HG03280 (cell line): ENCODE data around the gene ZNF407.

Source experiments
- ATAC-seq: cut with Tn5 transposase; IDR thresholded peaks from one replicate; pipeline ENCODE4 v1.9.1; 2021; ENCODE audit warnings: mild to moderate bottlenecking, moderate library complexity; ENCODE audit not compliant: unreplicated experiment

Gene ZNF407

GRCh38 chr18:75063615-75064512 lies 466.2 kb downstream of the ZNF407 start:
- no peak for ATAC-seq

GRCh38 chr18:75064513-75064905 lies 466.8 kb downstream of the ZNF407 start:
- no peak for ATAC-seq

GRCh38 chr18:75065251-75066000 lies 467.8 kb downstream of the ZNF407 start:
- no peak for ATAC-seq

GRCh38 chr18:75066021-75066880 lies 468.6 kb downstream of the ZNF407 start:
- ATAC-seq, result no peak

GRCh38 chr18:75066936-75067335 lies 469.3 kb downstream of the ZNF407 start:
- no peak for ATAC-seq

- ATAC-seq, result no peak
These were observed 470.5 kb downstream of the ZNF407 start for GRCh38 chr18:75067996-75068645.

- ATAC-seq, result no peak
These were observed 471.2 kb downstream of the ZNF407 start for GRCh38 chr18:75068682-75069435.

GRCh38 chr18:75070235-75070624 lies 472.6 kb downstream of the ZNF407 start:
- ATAC-seq, result no peak

GRCh38 chr18:75070625-75071483 lies 473.2 kb downstream of the ZNF407 start:
- peak; percentile 74 for ATAC-seq

GRCh38 chr18:75071484-75071785 lies 473.8 kb downstream of the ZNF407 start:
- no peak for ATAC-seq

- no peak for ATAC-seq
These were observed 474.4 kb downstream of the ZNF407 start for GRCh38 chr18:75071866-75072671.

GRCh38 chr18:75072672-75073371 lies 475.2 kb downstream of the ZNF407 start:
- no peak for ATAC-seq

GRCh38 chr18:75073654-75074053 lies 476.0 kb downstream of the ZNF407 start:
- no peak for ATAC-seq

GRCh38 chr18:75074196-75075015 lies 476.7 kb downstream of the ZNF407 start:
- ATAC-seq, result no peak

- no peak for ATAC-seq
These were observed 477.3 kb downstream of the ZNF407 start for GRCh38 chr18:75075016-75075305.

GRCh38 chr18:75075429-75075841 lies 477.8 kb downstream of the ZNF407 start:
- ATAC-seq, result no peak

GRCh38 chr18:75076286-75076685 lies 478.6 kb downstream of the ZNF407 start:
- ATAC-seq, result no peak
